Right cardiac atrium (tissue), 5 donors: ENCODE results near the gene WDR26. TPM values are rescaled to one million over a fixed set of nuclear protein-coding genes. Genes with fewer than 3 reads are reported as not detected.

Source experiments
- ATAC-seq, 2 donors: fragments of 200-7000 bp; cut with Tn5 transposase; one replicate each; pipeline versions ENCODE4 v1.8.0 to v1.9.1; 2020; ENCODE audit warnings: moderate library complexity in 2 of 2, mild to moderate bottlenecking in 1 of 2
- DNase-seq, 3 donors: peaks; one replicate each; pipeline ENCODE4 v3.0.0-alpha.2; 2020
- H3K27ac ChIP-seq: one replicate; pipeline ENCODE4 v1.5.1; 2013; ENCODE audit warnings: mild to moderate bottlenecking, low read length, control low read depth, moderate library complexity
- H3K27me3 ChIP-seq: one replicate; pipeline ENCODE4 v1.6.1; 2013; ENCODE audit not compliant: control insufficient read depth, insufficient read depth
- H3K4me1 ChIP-seq: one replicate; pipeline ENCODE4 v1.6.1; 2013; ENCODE audit warnings: low read length; ENCODE audit not compliant: control insufficient read depth, insufficient read depth
- H3K4me3 ChIP-seq: one replicate; pipeline ENCODE4 v1.5.1; 2013; ENCODE audit warnings: low read length, control low read depth
- H3K9me3 ChIP-seq: one replicate; pipeline ENCODE4 v1.6.1; 2013; ENCODE audit warnings: low read length; ENCODE audit not compliant: control insufficient read depth
- WGBS: extraction: QIAGEN DNeasy Blood & Tissue Kit; methylation state at CpG from one replicate; pipeline ENCODE4 v1.1.7; 2013; 5-methylcytosine and 5-hydroxymethylcytosine counted together
- intact Hi-C, 4 donors: fragments of 100-400 bp; cut with DNase I; formaldehyde crosslinking; loops; one replicate each; pipeline versions ENCODE4 v1.11.0 to v1.14.0; 2022 to 2023
- polyA plus RNA-seq: library from polyadenylated mRNA; stranded (reverse); fragments of 200-250 nt; gene quantifications from one replicate; pipeline ENCODE4 v1.2.3, GENCODE V29; 2013
- total RNA-seq, 4 donors: library from RNA; stranded (reverse); fragmentation: NEBNext Ultra II Directional; extraction: Animal tissue kit (Norgen Biotek cat#: 25700); gene quantifications; one replicate each; pipeline ENCODE4 v1.2.1, GENCODE V29; 2021
- donor health status: healthy with polysubstance abuse.
- donor health status: DM: no; HTN: yes; CAD: no.
- donor health status: DM: no; HTN: no; CAD: no.
- donor health status: DM: no; HTN: yes; CAD: no; lungs with severe emphysema.
- donor health status: DM: yes; HTN: yes; CAD: no.

WDR26 gene
- total and polyA plus RNA-seq, 5 donors = 29.7 to 67.0 (median 57.3) TPM

- Histone ChIP-seq H3K27ac (no peak overlapping the region), H3K4me1 (no peaks in the 10 kb centered on the region), H3K9me3 (no peaks in the 10 kb centered on the region), H3K4me3 (no peak overlapping the region), H3K27me3 (no peaks in the 10 kb centered on the region)
- DNase-seq (no peak), ATAC-seq (no peak)
- 92% methylated on average over 4 of the region's 4 CpGs for WGBS
- intact Hi-C loops = no loop called here
Measured at GRCh38 chr1:224392411-224393249, 42.0 kb downstream of the WDR26 start.

GRCh38 chr1:224390517-224390916 lies 44.1 kb downstream of the WDR26 start:
- intact Hi-C loops = no loop called here
- H3K4me3 ChIP-seq = no peak overlapping the region
- no peaks in the 10 kb centered on the region for H3K27me3 ChIP-seq
- H3K4me1 ChIP-seq = no peaks in the 10 kb centered on the region
- ATAC-seq = no peak
- DNase-seq = no peak
- H3K9me3 ChIP-seq = no peaks in the 10 kb centered on the region
- H3K27ac ChIP-seq = no peak overlapping the region
- 93% methylated on average over 5 of the region's 5 CpGs for WGBS

GRCh38 chr1:224387943-224388342 lies 46.7 kb downstream of the WDR26 start:
- H3K4me1 ChIP-seq = no peaks in the 10 kb centered on the region
- DNase-seq = no peak
- WGBS = 69% methylated on average over 2 of the region's 2 CpGs
- no peaks in the 10 kb centered on the region for H3K27me3 ChIP-seq
- no peak overlapping the region for H3K27ac ChIP-seq
- intact Hi-C loops = no loop called here
- no peak for ATAC-seq
- H3K4me3 ChIP-seq = no peak overlapping the region
- no peaks in the 10 kb centered on the region for H3K9me3 ChIP-seq

GRCh38 chr1:224387302-224387912 lies 47.2 kb downstream of the WDR26 start:
- ATAC-seq (no peak), DNase-seq (no peak)
- intact Hi-C loops = no loop called here
- Histone ChIP-seq H3K27me3 (no peaks in the 10 kb centered on the region), H3K27ac (no peak overlapping the region), H3K4me3 (no peak overlapping the region), H3K9me3 (no peaks in the 10 kb centered on the region), H3K4me1 (no peaks in the 10 kb centered on the region)
- 65% methylated on average over 6 of the region's 6 CpGs for WGBS

GRCh38 chr1:224383218-224383617 lies 51.4 kb downstream of the WDR26 start:
- ATAC-seq (no peak), DNase-seq (no peak)
- H3K4me1 ChIP-seq = no peaks in the 10 kb centered on the region
- intact Hi-C loops = no loop called here
- H3K9me3 ChIP-seq = no peaks in the 10 kb centered on the region
- no peak overlapping the region for H3K4me3 ChIP-seq
- H3K27ac ChIP-seq = no peak overlapping the region
- 86% methylated on average over 3 of the region's 3 CpGs for WGBS
- H3K27me3 ChIP-seq = no peaks in the 10 kb centered on the region

GRCh38 chr1:224381880-224382548 lies 52.6 kb downstream of the WDR26 start:
- Histone ChIP-seq H3K27me3 (no peaks in the 10 kb centered on the region), H3K9me3 (no peaks in the 10 kb centered on the region), H3K4me3 (no peak overlapping the region), H3K27ac (no peak overlapping the region), H3K4me1 (no peaks in the 10 kb centered on the region)
- ATAC-seq (no peak), DNase-seq (no peak)
- 93% methylated on average over 4 of the region's 4 CpGs for WGBS
- intact Hi-C loops = no loop called here

GRCh38 chr1:224380003-224380402 lies 54.6 kb downstream of the WDR26 start:
- DNase-seq (no peak), ATAC-seq (peak; percentile 47 to 56)
- H3K4me3 ChIP-seq = no peak overlapping the region
- H3K27ac ChIP-seq = no peak overlapping the region
- H3K4me1 ChIP-seq = no peaks in the 10 kb centered on the region
- intact Hi-C loops = no loop called here
- 71% methylated on average over 4 of the region's 4 CpGs for WGBS
- H3K9me3 ChIP-seq = no peaks in the 10 kb centered on the region
- no peaks in the 10 kb centered on the region for H3K27me3 ChIP-seq

- intact Hi-C loops = no loop called here
- H3K27me3 ChIP-seq = no peaks in the 10 kb centered on the region
- DNase-seq = no peak
- H3K27ac ChIP-seq = no peak overlapping the region
- H3K4me1 ChIP-seq = no peaks in the 10 kb centered on the region
- 88% methylated on average over 7 of the region's 7 CpGs for WGBS
- H3K9me3 ChIP-seq = no peaks in the 10 kb centered on the region
- H3K4me3 ChIP-seq = no peak overlapping the region
- ATAC-seq = no peak
Measured at GRCh38 chr1:224378855-224379631, 55.6 kb downstream of the WDR26 start.

- H3K9me3 ChIP-seq = no peaks in the 10 kb centered on the region
- intact Hi-C loops = no loop called here
- DNase-seq (no peak), ATAC-seq (peak in 1 of 2 donors; percentile 57)
- H3K27me3 ChIP-seq = no peaks in the 10 kb centered on the region
- no peaks in the 10 kb centered on the region for H3K4me1 ChIP-seq
- 92% methylated on average over 2 of the region's 2 CpGs for WGBS
- H3K27ac ChIP-seq = no peak overlapping the region
- H3K4me3 ChIP-seq = no peak overlapping the region
Measured at GRCh38 chr1:224377676-224378006, 57.0 kb downstream of the WDR26 start.

GRCh38 chr1:224375059-224375458 lies 59.5 kb downstream of the WDR26 start:
- ATAC-seq (no peak), DNase-seq (no peak)
- Histone ChIP-seq H3K9me3 (no peaks in the 10 kb centered on the region), H3K4me3 (no peak overlapping the region), H3K4me1 (no peaks in the 10 kb centered on the region), H3K27me3 (no peaks in the 10 kb centered on the region), H3K27ac (no peak overlapping the region)
- 80% methylated on average over 3 of the region's 3 CpGs for WGBS
- intact Hi-C loops = no loop called here
